ENCODE results near the gene GJA1. TPM values are rescaled to one million over a fixed set of nuclear protein-coding genes. Genes with fewer than 3 reads are reported as not detected.

GJA1 gene
- total RNA-seq, 2 donors from 2014 or later: 0.08 to 0.16 TPM

Other genes with a start within 250 kb of the GJA1 start
- 10 to 100 TPM in 1 of 2 donors, 1 to 10 TPM in 1; 8.4 to 12.6 TPM for gene TBC1D32, start 101.2 kb upstream of the GJA1 start, total RNA-seq